Nephron progenitor cell (in vitro differentiated cells): Measurements from ENCODE around the gene INPP4B.
"Not testable (repeated sequence)": the region's sequence is repeated elsewhere in the genome, so short reads cannot be mapped to it uniquely, and the experiment has no call there.

Experiments
- DNase-seq: peaks from one replicate; pipeline ENCODE4 v3.0.0; 2021
- H3K27ac Mint-ChIP-seq: 2 replicates; pipeline ENCODE4 v1.8.0; 2021; ENCODE audit warnings: mild to moderate bottlenecking, moderate library complexity, mixed read lengths
- H3K27me3 Mint-ChIP-seq: 2 replicates; pipeline ENCODE4 v1.8.0; 2021; ENCODE audit warnings: mild to moderate bottlenecking, low read depth, mixed read lengths; ENCODE audit not compliant: poor library complexity
- H3K36me3 Mint-ChIP-seq: 2 replicates; pipeline ENCODE4 v1.8.0; 2021; ENCODE audit warnings: low read depth, mixed read lengths
- H3K4me1 Mint-ChIP-seq: 2 replicates; pipeline ENCODE4 v1.8.0; 2021; ENCODE audit warnings: mixed read lengths
- H3K4me3 Mint-ChIP-seq: 2 replicates; pipeline ENCODE4 v1.8.0; 2021; ENCODE audit warnings: mild to moderate bottlenecking, moderate library complexity, mixed read lengths
- H3K9me3 Mint-ChIP-seq: 2 replicates; pipeline ENCODE4 v1.8.0; 2021; ENCODE audit warnings: mild to moderate bottlenecking, moderate library complexity, mixed read lengths
- TF ChIP-seq, protein P1 (sequence below): fragments of 200-600 bp; sonication (generic); IDR thresholded peaks from 2 replicates; pipeline ENCODE4 v1.5.0; 2021; ENCODE audit warnings: antibody characterized with exemption

The INPP4B gene

DNA sequence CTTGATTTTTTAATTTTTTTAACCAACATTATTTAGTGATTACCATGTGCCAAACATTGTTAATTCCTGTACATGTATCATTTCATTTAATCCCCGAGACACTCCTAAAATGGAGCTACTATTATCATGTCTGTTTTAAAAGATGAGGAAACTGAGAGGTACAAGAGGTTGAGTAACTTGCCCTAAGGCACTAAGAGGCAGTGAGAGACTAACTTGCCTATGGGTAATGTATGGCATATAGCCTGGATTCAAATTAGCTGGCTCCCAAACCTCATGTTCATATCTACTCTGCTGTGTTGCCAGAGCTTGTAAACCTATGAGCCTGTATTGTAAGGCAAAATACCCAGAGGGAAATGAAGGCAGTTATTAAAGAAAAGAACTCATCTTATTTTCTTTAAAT, 766.1 kb downstream of the INPP4B start:
- no peak overlapping the region for H3K4me3 Mint-ChIP-seq
- no peaks in the 10 kb centered on the region for H3K27me3 Mint-ChIP-seq
- no peaks in the 10 kb centered on the region for H3K36me3 Mint-ChIP-seq
- DNase-seq, result no peak
- no peak overlapping the region for H3K27ac Mint-ChIP-seq
- no peaks in the 10 kb centered on the region for H3K9me3 Mint-ChIP-seq
- TF ChIP-seq, protein P1, sequence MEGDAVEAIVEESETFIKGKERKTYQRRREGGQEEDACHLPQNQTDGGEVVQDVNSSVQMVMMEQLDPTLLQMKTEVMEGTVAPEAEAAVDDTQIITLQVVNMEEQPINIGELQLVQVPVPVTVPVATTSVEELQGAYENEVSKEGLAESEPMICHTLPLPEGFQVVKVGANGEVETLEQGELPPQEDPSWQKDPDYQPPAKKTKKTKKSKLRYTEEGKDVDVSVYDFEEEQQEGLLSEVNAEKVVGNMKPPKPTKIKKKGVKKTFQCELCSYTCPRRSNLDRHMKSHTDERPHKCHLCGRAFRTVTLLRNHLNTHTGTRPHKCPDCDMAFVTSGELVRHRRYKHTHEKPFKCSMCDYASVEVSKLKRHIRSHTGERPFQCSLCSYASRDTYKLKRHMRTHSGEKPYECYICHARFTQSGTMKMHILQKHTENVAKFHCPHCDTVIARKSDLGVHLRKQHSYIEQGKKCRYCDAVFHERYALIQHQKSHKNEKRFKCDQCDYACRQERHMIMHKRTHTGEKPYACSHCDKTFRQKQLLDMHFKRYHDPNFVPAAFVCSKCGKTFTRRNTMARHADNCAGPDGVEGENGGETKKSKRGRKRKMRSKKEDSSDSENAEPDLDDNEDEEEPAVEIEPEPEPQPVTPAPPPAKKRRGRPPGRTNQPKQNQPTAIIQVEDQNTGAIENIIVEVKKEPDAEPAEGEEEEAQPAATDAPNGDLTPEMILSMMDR, result no peak
- peaks cover 10% of the 10 kb centered on the region for H3K4me1 Mint-ChIP-seq

DNA sequence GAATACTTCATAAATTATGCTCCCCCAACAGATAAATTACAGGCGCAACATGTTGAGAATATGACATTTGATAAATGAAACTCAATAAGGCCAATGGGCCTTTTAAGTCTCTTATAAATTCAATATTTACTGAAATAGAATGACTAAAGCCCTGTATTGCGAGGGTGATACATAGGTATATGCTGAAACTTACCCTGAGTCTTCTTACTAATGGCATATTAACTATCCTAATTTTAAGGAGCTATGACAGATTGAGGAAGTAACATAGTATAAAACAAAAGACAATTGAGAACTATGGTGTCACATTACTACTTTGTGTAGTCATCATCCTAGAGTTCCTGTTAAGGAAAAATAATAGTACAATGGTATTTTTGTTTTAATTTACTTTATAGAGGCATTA, 769.1 kb downstream of the INPP4B start:
- Mint-ChIP-seq H3K27ac (no peak overlapping the region), H3K9me3 (no peaks in the 10 kb centered on the region), H3K4me3 (no peak overlapping the region), H3K36me3 (no peaks in the 10 kb centered on the region), H3K27me3 (no peaks in the 10 kb centered on the region), H3K4me1 (peaks cover 10% of the 10 kb centered on the region)
- no peak for DNase-seq
- TF ChIP-seq, protein P1, result no peak

DNA sequence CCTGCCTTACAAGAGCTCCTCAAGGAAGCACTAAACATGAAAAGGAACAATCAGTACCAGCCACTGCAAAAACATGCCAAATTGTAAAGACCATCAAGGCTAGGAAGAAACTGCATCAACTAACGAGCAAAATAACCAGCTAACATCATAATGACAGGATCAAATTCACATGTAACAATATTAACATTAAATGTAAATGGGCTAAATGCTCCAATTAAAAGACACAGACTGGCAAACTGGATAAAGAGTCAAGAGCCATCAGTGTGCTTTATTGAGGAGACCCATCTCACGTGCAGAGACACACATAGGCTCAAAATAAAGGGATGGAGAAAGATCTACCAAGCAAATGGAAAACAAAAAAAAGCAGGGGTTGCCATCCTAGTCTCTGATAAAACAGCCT, 777.8 kb downstream of the INPP4B start:
- H3K4me1 Mint-ChIP-seq, H3K27me3 Mint-ChIP-seq, DNase-seq, H3K27ac Mint-ChIP-seq, H3K4me3 Mint-ChIP-seq: not testable (repeated sequence)
- peaks cover 51% of the 10 kb centered on the region for H3K9me3 Mint-ChIP-seq
- H3K36me3 Mint-ChIP-seq, result peaks cover 21% of the 10 kb centered on the region

DNA sequence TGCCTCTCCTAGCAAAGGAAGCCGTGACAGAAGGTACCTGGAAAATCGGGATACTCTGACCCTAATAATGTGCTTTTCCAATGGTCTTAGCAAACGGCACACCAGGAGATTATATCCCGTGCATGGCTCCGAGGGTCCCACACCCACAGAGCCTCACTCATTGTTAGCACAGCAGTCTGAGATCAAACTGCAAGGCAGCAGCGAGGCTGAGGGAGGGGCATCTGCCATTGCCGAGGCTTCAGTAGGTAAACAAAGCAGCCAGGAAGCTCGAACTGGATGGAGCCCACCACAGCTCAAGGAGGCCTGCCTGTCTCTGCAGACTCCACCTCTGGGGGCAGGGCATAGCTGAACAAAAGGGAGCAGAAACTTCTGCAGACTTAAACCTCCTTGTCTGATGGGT, 779.5 kb downstream of the INPP4B start:
- not testable (repeated sequence) for H3K4me1 Mint-ChIP-seq, H3K4me3 Mint-ChIP-seq, DNase-seq, H3K27me3 Mint-ChIP-seq, H3K27ac Mint-ChIP-seq
- H3K36me3 Mint-ChIP-seq, result peaks cover 21% of the 10 kb centered on the region
- peaks cover 49% of the 10 kb centered on the region for H3K9me3 Mint-ChIP-seq

DNA sequence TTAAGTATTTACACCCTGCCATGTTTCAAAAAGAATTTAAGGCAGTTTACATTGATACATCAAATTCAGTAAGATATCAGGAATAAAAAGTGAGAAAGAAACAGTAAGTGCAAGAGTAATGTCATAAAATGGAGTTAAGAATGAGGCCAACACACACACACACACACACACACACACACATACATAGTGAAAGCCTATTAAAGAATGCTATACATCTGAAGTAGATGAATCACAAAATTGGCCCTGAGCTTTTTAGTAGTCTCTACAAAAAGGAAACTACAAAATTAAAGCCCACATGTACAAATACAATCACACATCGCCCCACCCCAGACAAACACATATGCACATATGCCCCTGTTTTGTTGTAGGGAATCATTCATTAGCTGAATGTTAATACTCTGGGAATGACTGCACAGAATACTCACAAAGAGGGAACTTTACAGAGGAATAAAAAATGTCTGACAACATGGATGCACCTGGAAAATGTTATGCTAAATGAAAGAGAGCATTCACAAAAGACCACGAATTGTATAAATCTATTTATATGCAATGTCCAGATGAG, 780.9 kb downstream of the INPP4B start:
- Mint-ChIP-seq H3K27me3 (peaks cover 11% of the 10 kb centered on the region), H3K27ac (no peak overlapping the region), H3K9me3 (peaks cover 39% of the 10 kb centered on the region), H3K4me1 (no peaks in the 10 kb centered on the region), H3K4me3 (no peak overlapping the region), H3K36me3 (peaks cover 16% of the 10 kb centered on the region)
- DNase-seq, result no peak
- TF ChIP-seq, protein P1, result no peak

DNA sequence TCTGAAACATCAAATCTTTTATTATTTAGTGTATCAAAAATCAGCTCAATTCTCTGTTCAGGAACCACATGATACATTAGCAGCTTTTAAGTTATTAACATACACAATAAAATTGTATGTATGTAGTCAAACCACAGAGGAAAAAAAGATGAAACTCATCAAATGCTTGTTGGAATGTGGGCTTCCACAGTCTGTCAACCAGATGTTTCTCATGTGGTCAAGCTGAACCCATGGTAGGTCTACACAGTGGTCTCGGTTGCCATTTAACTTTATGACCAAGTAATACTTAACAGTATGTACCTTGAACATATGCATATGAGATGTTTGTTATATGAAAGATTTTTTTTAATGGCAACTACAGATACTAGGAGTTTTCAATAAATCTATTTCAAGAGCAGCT, 781.9 kb downstream of the INPP4B start:
- Mint-ChIP-seq H3K9me3 (peaks cover 31% of the 10 kb centered on the region), H3K4me3 (no peak overlapping the region), H3K27ac (no peak overlapping the region), H3K4me1 (no peaks in the 10 kb centered on the region), H3K27me3 (peaks cover 5% of the 10 kb centered on the region), H3K36me3 (peaks cover 16% of the 10 kb centered on the region)
- DNase-seq, result no peak
- TF ChIP-seq, protein P1, result no peak

DNA sequence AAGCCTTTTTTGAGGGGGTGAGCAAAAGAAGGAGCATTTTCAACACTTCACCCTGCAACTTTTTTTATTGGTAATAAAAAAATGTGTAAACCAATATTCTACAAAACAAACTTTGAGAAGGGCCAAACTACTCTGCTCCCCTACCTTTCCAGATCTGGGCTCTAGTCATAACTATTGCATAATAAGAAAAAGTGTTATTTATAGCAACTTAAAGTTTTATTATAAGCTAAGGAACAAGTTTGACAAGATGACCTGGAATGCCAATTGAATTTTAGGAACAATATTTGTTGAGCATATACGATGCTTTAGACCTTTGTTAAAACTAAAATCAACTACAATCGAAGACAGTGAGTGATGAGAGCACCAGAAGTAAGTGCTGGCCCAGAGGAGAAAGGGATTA, 800.1 kb downstream of the INPP4B start:
- no peaks in the 10 kb centered on the region for H3K9me3 Mint-ChIP-seq
- H3K36me3 Mint-ChIP-seq, result no peaks in the 10 kb centered on the region
- peaks cover 6% of the 10 kb centered on the region for H3K27me3 Mint-ChIP-seq
- H3K27ac Mint-ChIP-seq, result no peak overlapping the region
- DNase-seq, result no peak
- H3K4me1 Mint-ChIP-seq, result peaks cover 12% of the 10 kb centered on the region
- TF ChIP-seq, protein P1, result no peak
- no peak overlapping the region for H3K4me3 Mint-ChIP-seq
